ENCODE measurements around the gene KDELR3.

Gene KDELR3

DNA sequence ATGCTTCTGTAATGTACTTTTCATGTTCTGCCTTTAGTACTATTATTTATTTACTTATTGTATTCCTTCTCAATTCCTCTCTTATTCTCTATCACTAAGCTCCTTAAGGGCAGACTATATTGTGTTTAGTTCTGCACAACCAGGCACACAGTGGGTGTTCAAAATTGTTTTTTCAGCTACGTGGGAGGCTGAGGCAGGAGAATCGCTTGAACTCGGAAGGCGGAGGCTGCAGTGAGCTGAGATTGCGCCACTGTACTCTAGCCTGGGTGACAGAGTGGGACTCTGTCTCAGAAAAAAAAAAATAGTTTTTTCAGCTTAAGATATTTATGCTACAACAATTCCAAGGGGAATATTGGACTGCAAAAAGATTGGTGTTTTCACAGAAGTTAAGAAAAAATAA lies 55.6 kb downstream of the KDELR3 start:
- no peak for DNase-seq

DNA sequence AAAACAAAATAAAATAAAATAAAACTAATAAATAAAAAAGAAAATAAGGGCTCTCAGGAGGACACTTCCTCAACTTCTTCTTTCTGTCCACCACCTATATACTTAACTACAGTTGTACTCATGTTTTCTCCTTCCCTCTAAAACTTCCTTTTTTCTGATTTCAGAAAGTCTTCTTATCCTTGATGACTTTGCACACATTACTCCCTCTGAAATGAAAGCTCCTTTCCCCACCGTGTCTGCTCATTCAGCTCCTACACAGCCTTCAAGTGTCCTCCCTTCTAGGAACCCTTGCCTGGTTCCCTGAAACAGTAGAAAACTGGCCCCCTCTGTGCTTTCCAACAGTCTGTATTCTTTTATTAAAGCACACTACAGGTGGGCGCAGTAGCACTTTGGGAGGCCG lies 56.5 kb downstream of the KDELR3 start:
- DNase-seq = no peak

DNA sequence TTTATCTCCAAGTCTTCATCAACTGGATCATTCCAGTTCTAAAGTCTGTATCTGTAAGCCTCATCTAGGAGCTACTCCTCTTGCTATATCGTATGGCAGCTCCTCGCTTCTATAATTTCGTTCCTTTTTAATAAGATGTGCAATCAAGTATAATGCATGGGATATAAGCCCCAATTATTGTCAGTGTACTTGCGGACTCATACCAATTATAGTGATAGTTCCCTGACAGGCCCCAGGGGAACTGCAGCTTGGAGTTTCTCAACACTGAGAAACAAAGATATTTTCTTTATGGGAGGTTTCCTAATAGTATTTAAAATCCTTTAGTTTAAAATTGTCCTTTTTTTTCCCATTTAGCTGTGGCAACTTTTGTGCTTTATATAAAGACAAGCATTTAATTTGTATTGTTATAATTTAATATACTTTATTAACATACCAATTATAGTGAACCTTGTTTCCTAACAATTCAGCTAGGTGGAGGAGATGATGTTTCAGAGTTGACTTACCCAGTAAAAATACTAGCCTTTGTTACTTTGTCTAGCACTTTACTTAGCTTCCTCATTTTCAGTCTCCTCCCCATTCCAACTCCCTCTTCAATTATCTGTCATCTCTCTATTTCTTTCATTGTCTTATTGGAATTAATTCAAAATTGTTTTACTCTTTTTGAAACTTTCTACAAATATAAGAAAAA lies 63.5 kb downstream of the KDELR3 start:
- DNase-seq = no peak
